Measurements from ENCODE around the gene NUP155. TPM values are rescaled to one million over a fixed set of nuclear protein-coding genes. Genes with fewer than 3 reads are reported as not detected.

Gene NUP155
- total RNA-seq, 1 donor from 2014 or later = 19.3 TPM

DNA sequence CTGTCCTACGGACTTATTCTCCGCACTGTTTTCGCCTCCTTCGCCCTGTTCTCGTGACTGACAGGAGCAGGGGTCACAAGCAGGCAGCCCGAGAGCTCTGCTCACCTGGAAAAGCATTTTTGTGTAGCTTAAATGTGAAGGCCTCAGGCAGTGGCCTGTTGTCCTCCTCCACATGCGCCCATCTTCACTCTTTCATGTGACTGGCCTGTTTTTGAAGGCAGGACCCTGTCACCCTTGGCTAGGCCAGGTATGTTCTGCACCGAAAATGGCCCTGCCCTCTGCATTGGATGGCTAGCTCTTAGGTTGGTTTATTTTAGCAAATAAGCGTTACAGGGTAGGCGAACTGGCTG lies 121.1 kb downstream of the NUP155 start:
- no peaks in the 10 kb centered on the region for H3K9me3 Mint-ChIP-seq (ENCODE audit: low read depth)
- H3K4me1 Mint-ChIP-seq (ENCODE audit: low read depth) = peaks cover 54% of the 10 kb centered on the region
- H3K36me3 Mint-ChIP-seq (ENCODE audit: low read depth) = no peaks in the 10 kb centered on the region
- no peak for DNase-seq (ENCODE audit: low spot score)
- no peaks in the 10 kb centered on the region for H3K27me3 Mint-ChIP-seq (ENCODE audit: low read depth)
- H3K27ac Mint-ChIP-seq (ENCODE audit: unreplicated experiment) = peak overlapping the region; percentile 93
- H3K4me3 Mint-ChIP-seq (ENCODE audit: unreplicated experiment) = peak overlapping the region; percentile 89
- TF ChIP-seq, protein P1, sequence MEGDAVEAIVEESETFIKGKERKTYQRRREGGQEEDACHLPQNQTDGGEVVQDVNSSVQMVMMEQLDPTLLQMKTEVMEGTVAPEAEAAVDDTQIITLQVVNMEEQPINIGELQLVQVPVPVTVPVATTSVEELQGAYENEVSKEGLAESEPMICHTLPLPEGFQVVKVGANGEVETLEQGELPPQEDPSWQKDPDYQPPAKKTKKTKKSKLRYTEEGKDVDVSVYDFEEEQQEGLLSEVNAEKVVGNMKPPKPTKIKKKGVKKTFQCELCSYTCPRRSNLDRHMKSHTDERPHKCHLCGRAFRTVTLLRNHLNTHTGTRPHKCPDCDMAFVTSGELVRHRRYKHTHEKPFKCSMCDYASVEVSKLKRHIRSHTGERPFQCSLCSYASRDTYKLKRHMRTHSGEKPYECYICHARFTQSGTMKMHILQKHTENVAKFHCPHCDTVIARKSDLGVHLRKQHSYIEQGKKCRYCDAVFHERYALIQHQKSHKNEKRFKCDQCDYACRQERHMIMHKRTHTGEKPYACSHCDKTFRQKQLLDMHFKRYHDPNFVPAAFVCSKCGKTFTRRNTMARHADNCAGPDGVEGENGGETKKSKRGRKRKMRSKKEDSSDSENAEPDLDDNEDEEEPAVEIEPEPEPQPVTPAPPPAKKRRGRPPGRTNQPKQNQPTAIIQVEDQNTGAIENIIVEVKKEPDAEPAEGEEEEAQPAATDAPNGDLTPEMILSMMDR (IDR thresholded peaks at IDR 0.05) = no peak

DNA sequence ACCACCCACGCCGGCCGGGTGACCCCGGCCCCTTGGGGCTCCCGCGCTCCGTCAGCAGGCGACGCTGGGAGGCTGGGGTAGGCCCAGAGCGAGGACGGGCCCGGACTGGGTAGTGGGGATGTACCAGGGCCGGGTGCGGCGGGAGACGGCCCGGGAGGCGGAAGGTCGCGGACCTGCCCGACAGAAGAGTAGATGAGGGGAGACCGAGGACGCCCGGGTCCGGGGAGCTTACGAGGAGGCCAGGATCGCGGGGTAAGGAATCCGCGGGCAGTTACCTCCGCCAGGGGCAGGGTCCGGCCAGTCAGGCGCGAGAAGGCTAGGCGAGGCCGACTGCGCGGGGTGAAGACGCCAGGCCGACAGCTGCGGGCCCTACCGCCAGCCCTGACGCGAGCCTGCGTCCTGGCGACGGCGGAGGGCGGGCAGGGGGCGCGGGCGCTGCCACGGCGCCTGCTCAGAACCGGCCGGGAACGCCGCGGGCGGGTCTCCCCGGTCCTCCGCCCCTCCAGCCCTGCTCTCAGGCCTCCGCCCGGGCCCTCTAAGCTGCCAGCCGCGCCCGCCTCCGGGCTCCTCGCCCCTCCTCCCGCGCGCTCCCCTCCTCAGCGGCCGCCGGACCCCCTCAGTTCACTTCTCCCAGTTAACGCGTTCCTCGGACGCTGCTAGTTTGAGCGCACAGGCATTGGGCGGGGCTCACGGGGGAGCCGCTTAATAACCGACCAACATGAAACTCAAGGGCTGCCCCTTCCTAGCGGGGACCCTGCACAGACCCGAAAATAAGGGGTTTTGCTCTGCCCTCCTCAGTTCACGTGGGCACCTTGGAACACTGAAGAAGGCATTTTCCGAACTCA lies 121.7 kb downstream of the NUP155 start, which contains the start of gene CPLANE1:
CPLANE1 (minus strand) TSS at position 407 of the 845 bp plus-strand sequence. CDS start 1,678 bp downstream, outside the sequence.
- peaks cover 54% of the 10 kb centered on the region for H3K4me1 Mint-ChIP-seq (ENCODE audit: low read depth)
- TF ChIP-seq, protein P1 (IDR thresholded peaks at IDR 0.05) = peak; percentile 43
- no peaks in the 10 kb centered on the region for H3K9me3 Mint-ChIP-seq (ENCODE audit: low read depth)
- no peaks in the 10 kb centered on the region for H3K27me3 Mint-ChIP-seq (ENCODE audit: low read depth)
- DNase-seq (ENCODE audit: low spot score) = peak; percentile 94
- no peaks in the 10 kb centered on the region for H3K36me3 Mint-ChIP-seq (ENCODE audit: low read depth)
- peak within 1 kb of the TSS; percentile 93 for H3K27ac Mint-ChIP-seq (ENCODE audit: unreplicated experiment)
- peak within 1 kb of the TSS; percentile 89 for H3K4me3 Mint-ChIP-seq (ENCODE audit: unreplicated experiment)

DNA sequence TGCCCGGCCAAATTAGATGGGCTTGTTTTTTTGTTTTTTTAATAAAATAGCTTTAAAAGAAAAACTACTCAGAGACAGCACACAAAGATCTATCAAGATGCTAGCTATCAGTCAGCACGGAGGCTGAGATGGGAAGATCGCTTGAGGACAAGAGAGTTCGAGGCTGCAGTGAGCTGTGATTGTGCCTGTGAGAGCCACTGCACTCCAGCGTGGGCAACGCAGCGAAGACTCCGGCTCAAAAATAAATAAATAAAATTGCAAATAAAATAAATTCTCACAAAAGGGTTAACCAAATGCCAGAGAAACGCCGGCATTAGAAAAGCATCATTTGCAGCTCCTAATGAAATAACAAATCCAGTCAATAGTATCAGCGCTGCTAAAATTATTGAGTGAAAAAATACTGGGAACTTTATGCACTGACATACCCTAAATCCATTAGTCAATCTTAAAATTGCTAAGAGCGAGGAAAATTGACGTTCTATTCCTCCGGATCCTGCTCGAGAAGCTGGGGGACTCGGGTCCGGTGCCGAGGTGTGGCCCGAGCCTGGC lies 122.4 kb downstream of the NUP155 start:
- Mint-ChIP-seq H3K36me3 (ENCODE audit: low read depth) (no peaks in the 10 kb centered on the region), H3K27me3 (ENCODE audit: low read depth) (no peaks in the 10 kb centered on the region), H3K27ac (ENCODE audit: unreplicated experiment) (peak overlapping the region; percentile 91), H3K4me1 (ENCODE audit: low read depth) (peaks cover 54% of the 10 kb centered on the region), H3K9me3 (ENCODE audit: low read depth) (no peaks in the 10 kb centered on the region), H3K4me3 (ENCODE audit: unreplicated experiment) (peak overlapping the region; percentile 73)
- no peak for DNase-seq (ENCODE audit: low spot score)
- TF ChIP-seq, protein P1 (IDR thresholded peaks at IDR 0.05) = no peak

DNA sequence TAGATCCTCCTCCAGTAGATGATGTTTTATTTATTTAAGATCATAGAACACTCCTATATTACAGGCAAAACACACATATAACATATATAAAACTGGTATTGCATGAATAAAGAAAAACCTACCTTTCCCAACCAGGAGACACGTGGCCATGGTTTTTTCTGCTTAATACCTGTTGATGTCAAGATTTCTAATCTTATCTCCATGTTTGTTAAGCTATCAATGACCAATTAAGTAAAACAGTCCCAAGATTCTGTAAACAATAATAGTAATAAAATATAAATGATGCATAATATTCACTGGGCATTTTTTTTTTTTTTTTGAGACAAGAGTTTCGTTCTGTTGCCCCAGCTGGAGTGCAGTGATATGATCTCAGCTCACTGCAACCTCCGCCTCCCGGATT lies 123.4 kb downstream of the NUP155 start:
- TF ChIP-seq, protein P1 (IDR thresholded peaks at IDR 0.05) = no peak
- Mint-ChIP-seq H3K36me3 (ENCODE audit: low read depth) (peaks cover 3% of the 10 kb centered on the region), H3K9me3 (ENCODE audit: low read depth) (no peaks in the 10 kb centered on the region), H3K27me3 (ENCODE audit: low read depth) (no peaks in the 10 kb centered on the region), H3K27ac (ENCODE audit: unreplicated experiment) (peak overlapping the region; percentile 41), H3K4me1 (ENCODE audit: low read depth) (peaks cover 54% of the 10 kb centered on the region), H3K4me3 (ENCODE audit: unreplicated experiment) (peak overlapping the region; percentile 73)
- DNase-seq (ENCODE audit: low spot score) = no peak

DNA sequence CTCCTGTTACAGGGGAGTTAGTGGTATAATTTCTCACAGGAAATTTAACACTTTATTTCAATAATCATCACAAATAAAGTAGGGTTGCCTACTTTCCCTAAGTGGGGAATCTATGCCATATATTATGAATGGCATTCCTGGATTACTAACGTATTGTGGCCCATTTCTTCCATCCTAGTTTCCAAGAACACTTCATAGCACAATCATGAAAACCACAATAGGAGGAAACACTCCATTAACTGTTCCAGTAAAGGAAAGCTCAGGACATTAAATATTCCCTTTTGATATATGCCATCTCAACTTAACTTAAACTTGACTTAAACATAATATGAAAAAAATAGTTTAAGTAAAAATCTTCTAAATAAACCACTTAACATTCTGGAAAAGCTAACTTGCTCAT lies 123.9 kb downstream of the NUP155 start:
- peak overlapping the region; percentile 12 for H3K4me3 Mint-ChIP-seq (ENCODE audit: unreplicated experiment)

More for the DNA sequence above, 123.9 kb downstream of the NUP155 start:
- Mint-ChIP-seq H3K27ac (ENCODE audit: unreplicated experiment) (no peak overlapping the region), H3K4me1 (ENCODE audit: low read depth) (peaks cover 53% of the 10 kb centered on the region), H3K9me3 (ENCODE audit: low read depth) (no peaks in the 10 kb centered on the region), H3K27me3 (ENCODE audit: low read depth) (no peaks in the 10 kb centered on the region), H3K36me3 (ENCODE audit: low read depth) (peaks cover 3% of the 10 kb centered on the region)
- TF ChIP-seq, protein P1 (IDR thresholded peaks at IDR 0.05) = no peak
- DNase-seq (ENCODE audit: low spot score) = no peak

Other genes with a start within 250 kb of the NUP155 start
- 23.9 to 36.7 TPM (median 25.8 TPM) in 3 replicates for gene CPLANE1, start 121.7 kb downstream of the NUP155 start, total RNA-seq
- 19.0 to 35.1 TPM (median 23.6 TPM) in 3 replicates for gene WDR70, start 8.2 kb upstream of the NUP155 start, total RNA-seq